GM18499 (cell line): ENCODE measurements around the gene ZSWIM2.
"Not testable (repeated sequence)": the region's sequence is repeated elsewhere in the genome, so short reads cannot be mapped to it uniquely, and the experiment has no call there.

ENCODE experiments used
- ATAC-seq: cut with Tn5 transposase; IDR thresholded peaks from one replicate; pipeline ENCODE4 v1.9.1; 2021; ENCODE audit warnings: moderate number of reproducible peaks; ENCODE audit not compliant: insufficient read depth, unreplicated experiment

ZSWIM2 gene, protein sequence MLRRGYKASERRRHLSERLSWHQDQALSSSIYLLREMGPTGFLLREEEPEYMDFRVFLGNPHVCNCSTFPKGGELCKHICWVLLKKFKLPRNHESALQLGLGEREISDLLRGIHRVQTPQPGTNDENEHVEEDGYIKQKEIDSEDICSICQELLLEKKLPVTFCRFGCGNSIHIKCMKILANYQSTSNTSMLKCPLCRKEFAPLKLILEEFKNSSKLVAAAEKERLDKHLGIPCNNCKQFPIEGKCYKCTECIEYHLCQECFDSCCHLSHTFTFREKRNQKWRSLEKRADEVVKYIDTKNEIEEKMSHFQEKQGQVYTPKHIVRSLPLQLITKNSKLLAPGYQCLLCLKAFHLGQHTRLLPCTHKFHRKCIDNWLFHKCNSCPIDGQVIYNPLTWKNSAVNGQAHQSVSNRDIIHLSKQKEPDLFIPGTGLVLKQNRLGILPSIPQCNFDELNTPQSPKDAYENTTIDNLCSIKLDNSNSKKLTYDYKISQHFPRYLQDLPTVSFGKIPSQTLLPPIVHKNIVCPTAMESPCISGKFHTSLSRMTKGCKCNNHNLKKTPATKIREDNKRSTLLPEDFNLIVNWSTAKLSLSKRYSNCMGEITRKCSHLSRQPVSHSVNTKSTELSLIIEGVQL

GRCh38 chr2:186848873-186849578, at the start of gene ZSWIM2:
ZSWIM2 (minus strand) TSS chr2:186849170; CDS start chr2:186849130, 40 bp downstream.
- ATAC-seq, result no peak

DNA sequence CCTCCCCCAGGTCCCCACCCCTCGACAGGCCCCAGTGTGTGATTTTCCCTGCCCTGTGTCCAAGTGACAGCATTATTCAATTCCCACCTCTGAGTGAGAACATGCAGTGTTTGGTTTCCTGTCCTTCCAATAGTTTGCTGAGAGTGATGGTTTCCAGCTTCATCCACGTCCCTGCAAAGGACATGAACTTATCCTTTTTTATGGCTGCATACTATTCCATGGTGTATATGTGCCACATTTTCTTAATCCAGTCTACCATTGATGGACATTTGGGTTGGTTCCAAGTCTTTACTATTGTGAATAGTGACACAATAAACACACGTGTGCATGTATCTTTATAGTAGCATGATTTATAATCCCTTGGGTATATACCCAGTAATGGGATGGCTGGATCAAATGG, 47.2 kb upstream of the ZSWIM2 start:
- not testable (repeated sequence) for ATAC-seq

DNA sequence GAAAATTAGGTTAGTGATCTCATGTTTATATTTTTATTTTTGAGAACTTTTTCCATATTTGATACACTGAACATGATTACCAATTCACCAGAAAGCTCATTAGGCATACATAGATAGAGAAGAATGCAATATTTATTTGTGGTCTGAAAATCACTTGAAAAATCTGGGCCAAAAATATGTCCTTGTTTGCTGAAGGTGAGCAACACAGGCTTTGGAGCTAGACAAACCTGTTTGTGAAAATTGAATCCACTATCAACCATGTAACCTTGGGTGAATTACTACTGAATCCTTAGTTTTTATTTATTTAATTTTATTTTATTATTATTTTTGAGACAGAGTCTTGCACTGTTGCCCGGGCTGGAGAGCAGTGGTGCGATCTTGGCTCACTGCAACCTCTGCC, 46.5 kb upstream of the ZSWIM2 start:
- no peak for ATAC-seq

- no peak for ATAC-seq
These were observed 45.5 kb upstream of the ZSWIM2 start for GRCh38 chr2:186894478-186894877.

- ATAC-seq, result no peak
These were observed 43.9 kb upstream of the ZSWIM2 start for GRCh38 chr2:186892821-186893220.

DNA sequence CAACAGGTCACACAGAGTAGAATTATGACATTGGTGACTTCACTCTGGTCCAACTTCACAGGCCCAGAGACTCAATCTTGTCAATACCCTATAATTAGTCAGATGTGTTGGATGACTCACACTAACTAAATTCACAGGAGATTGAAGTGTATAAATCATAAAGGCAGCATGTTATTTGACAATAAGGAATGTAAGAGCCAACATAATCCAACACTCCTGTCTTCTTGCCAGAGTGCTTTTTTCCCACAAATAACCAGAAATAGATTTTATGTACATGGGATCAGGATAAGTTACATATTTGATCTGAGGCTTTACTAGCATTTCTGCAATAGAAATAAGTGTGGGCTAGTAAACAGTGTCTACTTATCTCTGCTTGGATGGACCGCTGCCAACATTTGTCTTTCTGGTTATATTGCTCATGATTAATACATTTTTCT, 42.2 kb upstream of the ZSWIM2 start:
- no peak for ATAC-seq

- ATAC-seq, result no peak
These were observed 40.3 kb upstream of the ZSWIM2 start for GRCh38 chr2:186889101-186889879.

DNA sequence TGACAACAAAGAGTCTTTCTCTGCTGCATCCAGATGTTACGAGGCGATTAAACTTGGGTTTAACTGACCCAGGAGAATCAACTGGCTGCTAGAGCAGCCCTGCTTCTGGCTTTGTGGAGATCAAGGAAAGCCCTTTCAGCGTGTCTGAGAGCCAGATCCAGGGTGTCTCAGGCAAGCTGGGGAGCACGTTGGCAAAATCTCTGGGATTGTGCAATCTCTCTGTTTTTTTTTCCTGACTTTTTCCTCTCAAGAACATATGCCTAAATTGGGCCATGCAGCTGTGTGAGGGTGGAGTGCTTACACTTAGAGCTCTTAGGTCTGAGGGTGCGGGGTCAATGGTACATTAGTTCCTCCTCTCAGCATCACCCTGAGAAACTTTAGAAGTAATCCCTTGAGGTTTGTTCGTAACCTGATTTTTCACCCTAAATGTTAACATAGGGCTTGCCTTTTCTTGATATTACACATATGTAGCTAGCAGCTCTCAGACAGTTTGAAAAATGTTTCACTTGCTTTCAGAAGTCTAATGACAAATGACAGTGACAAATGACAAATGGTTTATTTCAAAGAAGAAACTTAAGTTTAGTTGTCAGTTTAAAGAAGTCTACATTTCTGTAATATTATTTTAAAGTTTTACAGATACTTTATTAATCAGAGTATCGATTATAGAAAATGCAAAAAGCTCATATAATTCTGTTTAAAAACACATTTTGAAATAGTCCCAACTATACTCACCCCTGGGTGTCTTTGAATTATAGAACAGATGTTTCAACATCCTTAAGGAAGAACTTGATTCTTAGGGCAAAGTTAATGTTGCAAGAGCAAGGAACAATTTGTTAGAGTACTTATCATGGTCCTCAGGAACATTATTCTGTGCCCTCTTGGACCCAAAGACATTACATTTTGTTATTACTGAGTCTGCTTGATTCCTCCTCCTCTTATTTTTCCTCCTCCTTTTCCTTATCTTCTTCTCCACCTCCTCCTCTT, 38.4 kb upstream of the ZSWIM2 start:
- no peak for ATAC-seq

GRCh38 chr2:186884587-186884986, 35.6 kb upstream of the ZSWIM2 start:
- ATAC-seq, result no peak

- ATAC-seq, result no peak
These were observed 34.7 kb upstream of the ZSWIM2 start for GRCh38 chr2:186883666-186884065.

DNA sequence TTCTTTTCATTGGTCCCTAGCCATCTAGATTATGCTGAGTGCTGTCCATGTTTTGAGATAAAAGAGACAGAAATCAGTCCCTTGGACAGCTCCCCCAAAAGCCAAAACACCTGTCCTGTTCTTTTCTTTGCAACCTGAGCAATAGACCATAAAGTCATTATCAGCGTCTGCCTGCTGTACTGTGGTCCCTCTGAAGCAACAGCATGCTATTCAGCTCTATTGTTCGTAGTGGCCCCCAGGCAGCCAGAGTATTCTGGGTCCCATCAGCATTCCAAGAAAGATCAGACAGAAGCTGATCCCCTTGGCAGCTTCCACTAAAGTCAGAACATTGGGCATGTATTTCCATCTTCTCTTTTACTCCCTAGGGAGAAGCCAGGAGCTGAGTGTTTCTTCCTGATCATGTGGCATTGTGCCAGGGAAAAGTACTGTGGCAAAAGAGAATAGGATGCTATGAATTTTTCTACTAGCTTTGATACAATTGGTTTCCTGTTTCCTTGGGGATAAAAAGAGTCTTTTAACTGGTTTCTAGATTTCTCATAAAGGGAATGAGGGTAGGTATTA, 33.6 kb upstream of the ZSWIM2 start:
- ATAC-seq, result no peak

GRCh38 chr2:186881660-186882059, 32.7 kb upstream of the ZSWIM2 start:
- ATAC-seq, result no peak

GRCh38 chr2:186879312-186879711, 30.3 kb upstream of the ZSWIM2 start:
- ATAC-seq, result no peak

GRCh38 chr2:186874713-186875112, 25.7 kb upstream of the ZSWIM2 start:
- ATAC-seq, result no peak

GRCh38 chr2:186871881-186872280, 22.9 kb upstream of the ZSWIM2 start:
- no peak for ATAC-seq

GRCh38 chr2:186868344-186868743, 19.4 kb upstream of the ZSWIM2 start:
- no peak for ATAC-seq

- ATAC-seq, result peak; percentile 63
These were observed 14.1 kb upstream of the ZSWIM2 start for GRCh38 chr2:186862869-186863709.

DNA sequence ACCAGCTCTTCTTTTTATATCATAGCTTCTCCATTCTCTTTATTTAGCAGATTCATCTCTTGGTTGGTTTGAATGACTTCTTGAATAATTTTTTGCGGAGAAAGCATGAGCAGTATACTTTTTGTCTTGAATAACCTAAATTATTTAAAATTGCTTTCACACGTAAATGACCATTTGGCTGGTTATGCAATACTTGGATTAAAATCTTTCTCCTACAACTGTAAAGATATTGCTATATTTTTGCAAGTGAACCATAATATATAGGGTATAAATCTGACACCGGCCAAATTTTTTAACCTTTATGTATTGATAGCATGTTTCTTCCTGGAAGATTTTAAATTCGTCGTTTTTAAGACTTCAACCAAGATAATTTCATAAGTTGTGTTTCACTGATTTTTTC, 6.2 kb upstream of the ZSWIM2 start:
- no peak for ATAC-seq
